HG03469 (cell line): ENCODE measurements around the gene KCMF1.
A peak's percentile ranks its signal among the peaks of the same experiment; 100 is the strongest.

Source experiments
- ATAC-seq: cut with Tn5 transposase; IDR thresholded peaks from one replicate; pipeline ENCODE4 v1.9.1; 2021; ENCODE audit warnings: mild to moderate bottlenecking, moderate library complexity, moderate number of reproducible peaks; ENCODE audit not compliant: unreplicated experiment

Gene KCMF1

GRCh38 chr2:84954329-84954728 is 16.6 kb upstream of the KCMF1 start:
- ATAC-seq, result no peak

- ATAC-seq, result no peak
Measured at GRCh38 chr2:84956334-84957297, 14.3 kb upstream of the KCMF1 start.

- ATAC-seq, result no peak
Measured at GRCh38 chr2:84957771-84958134, 13.2 kb upstream of the KCMF1 start.

GRCh38 chr2:84958135-84959059 is 12.6 kb upstream of the KCMF1 start:
- no peak for ATAC-seq

GRCh38 chr2:84959095-84959565 is 11.8 kb upstream of the KCMF1 start:
- no peak for ATAC-seq

GRCh38 chr2:84959566-84960506 is 11.1 kb upstream of the KCMF1 start:
- no peak for ATAC-seq

- ATAC-seq, result no peak
Measured at GRCh38 chr2:84962917-84963316, 8.0 kb upstream of the KCMF1 start.

GRCh38 chr2:84963323-84963691 is 7.7 kb upstream of the KCMF1 start:
- no peak for ATAC-seq

- ATAC-seq, result no peak
Measured at GRCh38 chr2:84963692-84964405, 7.1 kb upstream of the KCMF1 start.

GRCh38 chr2:84964406-84965191 is 6.4 kb upstream of the KCMF1 start:
- ATAC-seq, result no peak

GRCh38 chr2:84965192-84965516 is 5.8 kb upstream of the KCMF1 start:
- no peak for ATAC-seq

GRCh38 chr2:84965827-84966226 is 5.1 kb upstream of the KCMF1 start:
- no peak for ATAC-seq

- no peak for ATAC-seq
Measured at GRCh38 chr2:84966731-84967130, 4.2 kb upstream of the KCMF1 start.

GRCh38 chr2:84969511-84970209 is 1.3 kb upstream of the KCMF1 start:
- no peak for ATAC-seq

- peak; percentile 20 for ATAC-seq
Measured at GRCh38 chr2:84970210-84970867, 622 bp upstream of the KCMF1 start.

GRCh38 chr2:84971510-84972206 is 697 bp downstream of the KCMF1 start:
- peak; percentile 30 for ATAC-seq

- ATAC-seq, result no peak
Measured at GRCh38 chr2:84972207-84972783, 1.3 kb downstream of the KCMF1 start.
